SK-N-SH (cell line): ENCODE data around the gene DLD. TPM values are rescaled to one million over a fixed set of nuclear protein-coding genes. Genes with fewer than 3 reads are reported as not detected.

Experiments
- CTCF ChIA-PET: fragments of 300-600, 350-600 bp; formaldehyde crosslinking; extraction: SDS; loops from one replicate; lab custom pipeline; 2021; lab: Yijun Ruan, JAX
- POLR2A ChIA-PET: fragments of 350-600 bp; sonication (Branson Sonifier 250); formaldehyde crosslinking; extraction: SDS; loops from one replicate; lab custom pipeline; 2020; ENCODE audit warnings: antibody characterized with exemption, inconsistent platforms; lab: Yijun Ruan, JAX
- DNase-seq: peaks from one replicate; pipeline ENCODE4 v3.0.0; 2012
- H2AFZ ChIP-seq: fragments of 200-600 bp; sonication (generic); 2 replicates; pipeline ENCODE4 v1.8.1; 2016; ENCODE audit warnings: antibody characterized with exemption, mild to moderate bottlenecking, low read depth
- H3F3A ChIP-seq: fragments of 200-600 bp; sonication (generic); replicated peaks from 2 replicates; pipeline ENCODE3; 2016; ENCODE audit warnings: antibody characterized with exemption, mild to moderate bottlenecking; ENCODE audit not compliant: insufficient read depth
- H3K27ac ChIP-seq, 2 experiments: fragments of 200-500 bp in 1 of 2; fragments of 200-600 bp in 1 of 2; sonication (Bioruptor generic) in 1 of 2; sonication (generic), shearing (Covaris generic) in 1 of 2; 2 replicates each; pipeline versions ENCODE4 v1.5.1 to v1.6.1; 2014 to 2016; ENCODE audit warnings: low read depth in 2 of 2, inconsistent platforms in 1 of 2, low read length in 1 of 2, mild to moderate bottlenecking in 1 of 2, mixed read lengths in 1 of 2
- H3K27me3 ChIP-seq: fragments of 200-600 bp; sonication (generic), shearing (Covaris generic); 2 replicates; pipeline ENCODE4 v1.6.1; 2016; ENCODE audit warnings: mixed run types; ENCODE audit not compliant: insufficient read depth
- H3K36me3 ChIP-seq, 2 experiments: fragments of 200-500 bp in 1 of 2; fragments of 200-600 bp in 1 of 2; sonication (Bioruptor generic) in 1 of 2; sonication (generic) in 1 of 2; replicated peaks in 1 of 2; 2 replicates each; pipeline versions ENCODE3 to v1.5.1; 2014 to 2016; ENCODE audit warnings: low read length in 1 of 2, mild to moderate bottlenecking in 1 of 2; ENCODE audit not compliant: insufficient read depth in 2 of 2, control insufficient read depth in 1 of 2
- H3K4me1 ChIP-seq, 2 experiments: fragments of 200-500 bp in 1 of 2; fragments of 200-600 bp in 1 of 2; sonication (Bioruptor generic) in 1 of 2; sonication (generic), shearing (Covaris generic) in 1 of 2; 2 replicates each; pipeline versions ENCODE4 v1.5.1 to v1.6.1; 2014 to 2016; ENCODE audit warnings: low read depth in 1 of 2, low read length in 1 of 2, mixed run types in 1 of 2; ENCODE audit not compliant: insufficient read depth in 2 of 2, control insufficient read depth in 1 of 2
- H3K4me2 ChIP-seq: fragments of 200-600 bp; sonication (generic), shearing (Covaris generic); 2 replicates; pipeline ENCODE4 v1.6.1; 2017; ENCODE audit warnings: mixed run types
- H3K4me3 ChIP-seq, 2 experiments: fragments of 200-500 bp in 1 of 2; fragments of 200-600 bp in 1 of 2; sonication (Bioruptor generic) in 1 of 2; sonication (generic), shearing (Covaris generic) in 1 of 2; 2 replicates each; pipeline versions ENCODE4 v1.5.1 to v1.8.1; 2014 to 2016; ENCODE audit warnings: low read depth in 2 of 2, inconsistent platforms in 1 of 2, low read length in 1 of 2, mild to moderate bottlenecking in 1 of 2, mixed read lengths in 1 of 2, moderate library complexity in 1 of 2
- H3K79me2 ChIP-seq: fragments of 200-600 bp; sonication (generic); 2 replicates; pipeline ENCODE4 v1.8.1; 2017; ENCODE audit warnings: mild to moderate bottlenecking; ENCODE audit not compliant: insufficient read depth
- H3K9ac ChIP-seq: fragments of 200-600 bp; sonication (generic); 2 replicates; pipeline ENCODE4 v1.6.1; 2017; ENCODE audit warnings: mixed run types
- H3K9me2 ChIP-seq: fragments of 200-600 bp; sonication (generic); 2 replicates; pipeline ENCODE4 v1.6.1; 2017; ENCODE audit warnings: mixed run types
- H3K9me3 ChIP-seq: fragments of 200-600 bp; sonication (generic); 2 replicates; pipeline ENCODE4 v1.6.1; 2017; ENCODE audit warnings: mixed run types, mild to moderate bottlenecking, moderate library complexity
- H4K20me1 ChIP-seq: fragments of 200-600 bp; sonication (generic); 2 replicates; pipeline ENCODE4 v1.6.1; 2017; ENCODE audit warnings: mild to moderate bottlenecking, mixed run types; ENCODE audit not compliant: insufficient read depth
- CHD2 ChIP-seq: fragments of 150-350 bp; IDR thresholded peaks from 2 replicates; pipeline ENCODE4 v1.6.1; 2018; ENCODE audit warnings: low read length; ENCODE audit not compliant: partially characterized antibody
- ELF1 ChIP-seq: IDR thresholded peaks from 2 replicates; pipeline ENCODE4 v1.4.0; 2012
- FOXJ3 ChIP-seq: sonication (generic); formaldehyde crosslinking; IDR thresholded peaks from 2 replicates; pipeline ENCODE4 v1.5.1; 2020; ENCODE audit warnings: mild to moderate bottlenecking, missing genetic modification reagents
- FOXM1 ChIP-seq: IDR thresholded peaks from 2 replicates; pipeline ENCODE4 v1.4.0; 2012; ENCODE audit warnings: low read depth, mild to moderate bottlenecking
- GATA2 ChIP-seq: sonication (generic); formaldehyde crosslinking; IDR thresholded peaks from 2 replicates; pipeline ENCODE4 v1.5.0; 2020; ENCODE audit warnings: mild to moderate bottlenecking, missing genetic modification reagents
- MEF2A ChIP-seq: IDR thresholded peaks from 2 replicates; pipeline ENCODE4 v1.4.0; 2012; ENCODE audit warnings: low read depth, borderline replicate concordance
- NFIC ChIP-seq: IDR thresholded peaks from 2 replicates; pipeline ENCODE4 v1.4.0; 2012; ENCODE audit warnings: borderline replicate concordance
- POLR2AphosphoS5 ChIP-seq: IDR thresholded peaks from 2 replicates; pipeline ENCODE4 v1.6.1; 2012; ENCODE audit warnings: low read depth, low read length
- RAD21 ChIP-seq: IDR thresholded peaks from 2 replicates; pipeline ENCODE4 v1.6.1; 2012; ENCODE audit warnings: mild to moderate bottlenecking, low read length
- RCOR1 ChIP-seq: fragments of 150-350 bp; IDR thresholded peaks from 2 replicates; pipeline ENCODE4 v1.6.1; 2017; ENCODE audit warnings: antibody characterized with exemption, low read length
- RXRA ChIP-seq: IDR thresholded peaks from 2 replicates; pipeline ENCODE4 v1.4.0; 2012; ENCODE audit warnings: low read depth, mild to moderate bottlenecking, borderline replicate concordance
- SMC3 ChIP-seq: IDR thresholded peaks from 2 replicates; pipeline ENCODE4 v1.6.1; 2012; ENCODE audit warnings: low read depth, low read length, improper control_type of control experiment
- TAF1 ChIP-seq: IDR thresholded peaks from 2 replicates; pipeline ENCODE4 v1.6.1; 2012; ENCODE audit warnings: low read depth, mild to moderate bottlenecking, low read length, moderate library complexity, borderline replicate concordance
- TCF12 ChIP-seq: IDR thresholded peaks from 2 replicates; pipeline ENCODE4 v1.4.0; 2012
- YY1 ChIP-seq: IDR thresholded peaks from 2 replicates; pipeline ENCODE4 v1.4.0; 2012; ENCODE audit warnings: low read depth, mild to moderate bottlenecking
- WGBS: methylation state at CpG from one replicate; pipeline ENCODE4 v1.1.6; 2017; ENCODE audit warnings: low lambda C conversion rate; 5-methylcytosine and 5-hydroxymethylcytosine counted together
- polyA plus RNA-seq, 3 experiments: library from polyadenylated mRNA; depleted of rRNA; stranded (reverse); fragments of >200 nt; gene quantifications; 2 replicates each; pipeline ENCODE4 v1.2.3, GENCODE V29; 2012
- TF ChIP-seq, protein P1 (sequence below): fragments of 200-600 bp; sonication (generic); IDR thresholded peaks from 2 replicates; pipeline ENCODE4 v1.6.1; 2017; ENCODE audit warnings: antibody characterized with exemption, mild to moderate bottlenecking, moderate library complexity
- TF ChIP-seq, protein P2 (sequence below): IDR thresholded peaks from 2 replicates; pipeline ENCODE4 v1.4.0; 2012; ENCODE audit warnings: low read depth
- TF ChIP-seq, protein P3 (sequence below): IDR thresholded peaks from 2 replicates; pipeline ENCODE4; 2012
- TF ChIP-seq, protein P4 (sequence below): fragments of 150-350 bp; IDR thresholded peaks from 2 replicates; pipeline ENCODE4 v1.6.1; 2016; ENCODE audit warnings: mild to moderate bottlenecking, low read depth, low read length
- TF ChIP-seq, protein P5 (sequence below): IDR thresholded peaks from 2 replicates; pipeline ENCODE4 v1.4.0; 2012; ENCODE audit warnings: low read depth, borderline replicate concordance

DLD gene
- polyA plus RNA-seq, 1 of the 3 experiments (the other 2 are of a cell fraction) = 140 TPM

DNA sequence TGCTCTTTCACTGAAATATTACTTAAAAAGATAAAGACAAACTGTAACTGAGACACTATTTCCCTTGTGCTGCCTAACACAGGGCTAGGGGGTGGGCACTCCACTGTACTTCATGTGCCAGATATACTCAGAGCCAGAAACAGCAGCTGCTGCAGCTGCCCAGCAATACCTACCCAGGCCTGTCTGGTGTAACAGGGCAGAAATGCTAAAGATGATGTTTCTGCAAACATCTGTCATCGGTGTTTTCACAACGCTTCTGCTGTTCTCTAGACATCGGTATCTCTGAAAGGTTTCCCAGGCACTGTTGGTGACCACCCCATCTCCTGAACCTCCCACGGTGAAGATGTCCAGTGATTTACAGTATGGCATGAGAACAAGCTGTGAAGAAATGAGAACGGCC lies 69.3 kb downstream of the DLD start (continued):
- TF ChIP-seq, protein P1, sequence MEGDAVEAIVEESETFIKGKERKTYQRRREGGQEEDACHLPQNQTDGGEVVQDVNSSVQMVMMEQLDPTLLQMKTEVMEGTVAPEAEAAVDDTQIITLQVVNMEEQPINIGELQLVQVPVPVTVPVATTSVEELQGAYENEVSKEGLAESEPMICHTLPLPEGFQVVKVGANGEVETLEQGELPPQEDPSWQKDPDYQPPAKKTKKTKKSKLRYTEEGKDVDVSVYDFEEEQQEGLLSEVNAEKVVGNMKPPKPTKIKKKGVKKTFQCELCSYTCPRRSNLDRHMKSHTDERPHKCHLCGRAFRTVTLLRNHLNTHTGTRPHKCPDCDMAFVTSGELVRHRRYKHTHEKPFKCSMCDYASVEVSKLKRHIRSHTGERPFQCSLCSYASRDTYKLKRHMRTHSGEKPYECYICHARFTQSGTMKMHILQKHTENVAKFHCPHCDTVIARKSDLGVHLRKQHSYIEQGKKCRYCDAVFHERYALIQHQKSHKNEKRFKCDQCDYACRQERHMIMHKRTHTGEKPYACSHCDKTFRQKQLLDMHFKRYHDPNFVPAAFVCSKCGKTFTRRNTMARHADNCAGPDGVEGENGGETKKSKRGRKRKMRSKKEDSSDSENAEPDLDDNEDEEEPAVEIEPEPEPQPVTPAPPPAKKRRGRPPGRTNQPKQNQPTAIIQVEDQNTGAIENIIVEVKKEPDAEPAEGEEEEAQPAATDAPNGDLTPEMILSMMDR = no peak

DNA sequence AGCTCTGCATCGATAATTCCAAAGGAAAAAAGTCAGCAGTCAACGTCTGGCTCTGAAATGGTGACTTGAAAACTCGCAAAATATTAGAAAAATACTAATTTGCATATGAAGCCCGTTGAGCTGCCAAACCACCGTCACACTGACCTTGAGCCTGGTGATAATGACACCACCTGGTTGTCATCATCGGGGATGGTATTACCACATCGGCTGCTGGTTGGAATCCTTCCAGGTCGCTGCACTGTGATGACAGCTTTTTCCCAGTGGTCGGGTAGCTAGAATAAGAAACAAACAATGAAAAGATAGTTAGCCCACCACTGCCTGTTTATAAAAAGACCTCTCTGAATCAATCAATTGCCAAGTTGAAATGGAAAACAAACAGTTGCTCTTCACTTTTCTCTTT lies 70.4 kb downstream of the DLD start:
- Histone ChIP-seq H3K9me2 (no peaks in the 10 kb centered on the region), H3K36me3 (peaks cover 81 to 98% of the 10 kb centered on the region in 2 experiments), H3F3A (peaks cover 40% of the 10 kb centered on the region), H2AFZ (no peak overlapping the region), H3K4me1 (no peaks in the 10 kb centered on the region), H3K9me3 (no peaks in the 10 kb centered on the region), H3K79me2 (peaks cover 32% of the 10 kb centered on the region; the same call in 1 of the 2 replicates), H3K4me3 (no peak overlapping the region), H3K27ac (no peak overlapping the region; a peak in 1 of 4 replicates), H3K4me2 (no peak overlapping the region), H4K20me1 (peaks cover 2% of the 10 kb centered on the region; the same call in 1 of the 2 replicates), H3K9ac (no peak overlapping the region), H3K27me3 (no peaks in the 10 kb centered on the region)
- no peak for TF ChIP-seq ELF1
- no peak for TF ChIP-seq SMC3
- TF ChIP-seq, protein P2, sequence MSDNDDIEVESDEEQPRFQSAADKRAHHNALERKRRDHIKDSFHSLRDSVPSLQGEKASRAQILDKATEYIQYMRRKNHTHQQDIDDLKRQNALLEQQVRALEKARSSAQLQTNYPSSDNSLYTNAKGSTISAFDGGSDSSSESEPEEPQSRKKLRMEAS = no peak
- no peak for TF ChIP-seq FOXM1
- TF ChIP-seq RAD21 = no peak
- TF ChIP-seq FOXJ3 (CRISPR knock-in tag) = no peak
- TF ChIP-seq MEF2A = no peak
- TF ChIP-seq, protein P3, sequence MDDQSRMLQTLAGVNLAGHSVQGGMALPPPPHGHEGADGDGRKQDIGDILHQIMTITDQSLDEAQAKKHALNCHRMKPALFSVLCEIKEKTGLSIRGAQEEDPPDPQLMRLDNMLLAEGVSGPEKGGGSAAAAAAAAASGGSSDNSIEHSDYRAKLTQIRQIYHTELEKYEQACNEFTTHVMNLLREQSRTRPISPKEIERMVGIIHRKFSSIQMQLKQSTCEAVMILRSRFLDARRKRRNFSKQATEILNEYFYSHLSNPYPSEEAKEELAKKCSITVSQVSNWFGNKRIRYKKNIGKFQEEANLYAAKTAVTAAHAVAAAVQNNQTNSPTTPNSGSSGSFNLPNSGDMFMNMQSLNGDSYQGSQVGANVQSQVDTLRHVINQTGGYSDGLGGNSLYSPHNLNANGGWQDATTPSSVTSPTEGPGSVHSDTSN = no peak
- no peak for TF ChIP-seq CHD2
- TF ChIP-seq, protein P4, sequence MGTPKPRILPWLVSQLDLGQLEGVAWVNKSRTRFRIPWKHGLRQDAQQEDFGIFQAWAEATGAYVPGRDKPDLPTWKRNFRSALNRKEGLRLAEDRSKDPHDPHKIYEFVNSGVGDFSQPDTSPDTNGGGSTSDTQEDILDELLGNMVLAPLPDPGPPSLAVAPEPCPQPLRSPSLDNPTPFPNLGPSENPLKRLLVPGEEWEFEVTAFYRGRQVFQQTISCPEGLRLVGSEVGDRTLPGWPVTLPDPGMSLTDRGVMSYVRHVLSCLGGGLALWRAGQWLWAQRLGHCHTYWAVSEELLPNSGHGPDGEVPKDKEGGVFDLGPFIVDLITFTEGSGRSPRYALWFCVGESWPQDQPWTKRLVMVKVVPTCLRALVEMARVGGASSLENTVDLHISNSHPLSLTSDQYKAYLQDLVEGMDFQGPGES = no peak
- no peak for TF ChIP-seq NFIC
- no peak for TF ChIP-seq POLR2AphosphoS5
- TF ChIP-seq RXRA = no peak
- TF ChIP-seq, protein P1 = no peak
- no peak for TF ChIP-seq TCF12
- TF ChIP-seq, protein P5, sequence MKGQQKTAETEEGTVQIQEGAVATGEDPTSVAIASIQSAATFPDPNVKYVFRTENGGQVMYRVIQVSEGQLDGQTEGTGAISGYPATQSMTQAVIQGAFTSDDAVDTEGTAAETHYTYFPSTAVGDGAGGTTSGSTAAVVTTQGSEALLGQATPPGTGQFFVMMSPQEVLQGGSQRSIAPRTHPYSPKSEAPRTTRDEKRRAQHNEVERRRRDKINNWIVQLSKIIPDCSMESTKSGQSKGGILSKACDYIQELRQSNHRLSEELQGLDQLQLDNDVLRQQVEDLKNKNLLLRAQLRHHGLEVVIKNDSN = no peak
- no peak for TF ChIP-seq GATA2
- TF ChIP-seq TAF1 = no peak
- no peak for TF ChIP-seq RCOR1
- TF ChIP-seq YY1 = no peak
- POLR2A ChIA-PET = interaction anchor here (0.6 kb wide), 1 partner anchor 65 kb away, joined by 3 read pairs; no protein-coding TSS in a partner anchor
- CTCF ChIA-PET = interaction anchor here (1.3 to 2.9 kb wide), 5 partner anchors 14 to 536 kb away, joined by 3 to 11 read pairs (median 5); no protein-coding TSS in a partner anchor
- 80% methylated on average over 9 of the region's 9 CpGs for WGBS
- DNase-seq = no peak
